Measurements from ENCODE around the gene MMP17.
A peak's percentile ranks its signal among the peaks of the same experiment; 100 is the strongest.

The MMP17 gene

DNA sequence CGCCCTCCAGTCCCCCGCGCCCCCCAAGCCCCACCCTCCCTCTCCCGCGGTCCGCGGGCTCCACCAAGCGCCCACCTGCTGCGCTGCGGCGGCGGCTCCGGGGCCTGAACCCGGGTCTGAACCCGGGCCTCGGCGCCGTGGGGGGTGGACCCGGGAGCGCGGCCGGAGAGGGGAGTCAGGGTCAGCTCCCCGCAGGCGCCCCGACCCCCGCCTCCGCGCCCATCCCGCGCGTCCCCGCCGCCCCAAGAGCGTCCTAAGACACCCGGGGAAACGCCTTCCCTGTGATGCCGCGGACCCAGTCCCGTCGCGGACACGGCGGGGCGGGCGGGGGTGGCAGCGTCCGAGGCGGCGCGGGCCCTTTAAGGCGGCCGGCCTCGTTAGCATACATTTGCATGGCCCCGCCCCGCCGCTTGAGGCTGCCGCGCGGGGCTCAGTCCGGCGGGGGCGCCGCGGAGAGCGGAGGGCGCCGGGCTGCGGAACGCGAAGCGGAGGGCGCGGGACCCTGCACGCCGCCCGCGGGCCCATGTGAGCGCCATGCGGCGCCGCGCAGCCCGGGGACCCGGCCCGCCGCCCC is at the start of gene MMP17:
Gene MMP17, plus strand, starts transcription at position 433 of the 574 bp plus-strand sequence. Its CDS starts 102 bp downstream, at position 535.
- peak; percentile 26 to 41 for DNase-seq

DNA sequence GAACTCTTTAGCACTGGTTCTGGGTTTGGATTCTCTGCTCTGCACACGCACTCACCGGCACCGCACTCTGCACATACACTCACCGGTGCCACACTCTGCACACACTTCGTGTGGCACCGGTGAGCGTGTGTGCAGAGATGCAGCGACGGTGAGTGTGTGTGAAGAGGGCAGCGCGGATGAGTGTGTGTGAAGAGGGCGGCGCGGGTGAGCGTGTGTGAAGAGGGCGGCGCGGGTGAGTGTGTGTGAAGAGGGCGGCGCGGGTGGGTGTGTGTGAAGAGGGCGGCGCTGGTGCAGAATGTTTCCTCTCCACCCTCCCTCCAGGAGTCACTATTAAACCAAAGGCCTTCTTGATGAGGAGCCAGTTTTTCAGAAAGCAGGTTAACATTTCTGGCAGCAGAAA is 49.2 kb upstream of the MMP17 start:
- DNase-seq = no peak

DNA sequence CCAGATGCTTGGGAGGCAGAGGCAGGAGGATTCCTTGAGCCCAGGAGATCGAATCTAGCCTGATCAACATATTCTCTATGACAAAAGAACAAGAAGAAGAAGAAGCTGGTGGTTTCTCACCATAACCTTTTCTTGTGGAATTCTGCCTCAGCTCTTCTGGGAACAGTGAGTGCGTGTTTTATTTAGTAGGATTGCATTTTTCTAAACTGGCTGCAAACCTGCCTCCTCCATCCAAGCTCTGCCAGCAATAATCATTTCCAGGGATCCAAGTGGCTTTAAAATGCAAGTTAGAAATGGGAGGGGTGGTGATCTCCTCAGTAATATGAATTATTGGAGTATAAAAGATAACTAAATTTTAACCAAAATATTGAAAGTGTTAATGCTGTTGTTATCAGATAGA is 46.1 kb upstream of the MMP17 start:
- no peak for DNase-seq

DNA sequence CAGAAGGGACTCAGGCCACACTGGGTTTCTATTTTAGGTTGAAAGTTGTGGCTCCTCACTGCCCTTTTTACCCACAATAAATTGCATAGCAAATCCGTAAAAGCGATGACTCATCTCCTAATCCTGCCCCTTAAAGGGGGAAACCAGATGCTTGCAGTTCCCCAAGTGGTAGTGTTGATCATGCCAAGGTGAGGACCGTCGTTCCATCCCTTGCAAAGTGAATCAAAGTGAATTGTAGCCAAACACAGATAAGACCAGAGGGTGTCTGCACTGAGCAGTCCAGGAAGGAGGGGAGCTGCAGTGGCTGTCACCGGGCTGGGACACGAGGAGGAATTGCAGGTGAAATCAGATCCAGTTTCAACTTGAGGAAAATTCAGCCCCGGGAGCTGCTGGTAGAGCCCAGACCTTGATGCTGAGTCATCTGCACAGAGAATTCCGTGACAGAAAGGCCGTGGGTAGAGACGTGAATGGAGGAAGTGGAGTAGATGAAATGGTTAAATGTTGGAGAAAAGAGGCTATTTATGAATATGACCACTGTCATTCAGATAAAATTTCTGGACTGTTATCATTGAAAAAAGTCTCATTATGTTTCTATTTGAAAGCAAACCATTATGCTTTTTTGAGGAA is 44.2 kb upstream of the MMP17 start:
- no peak for DNase-seq

DNA sequence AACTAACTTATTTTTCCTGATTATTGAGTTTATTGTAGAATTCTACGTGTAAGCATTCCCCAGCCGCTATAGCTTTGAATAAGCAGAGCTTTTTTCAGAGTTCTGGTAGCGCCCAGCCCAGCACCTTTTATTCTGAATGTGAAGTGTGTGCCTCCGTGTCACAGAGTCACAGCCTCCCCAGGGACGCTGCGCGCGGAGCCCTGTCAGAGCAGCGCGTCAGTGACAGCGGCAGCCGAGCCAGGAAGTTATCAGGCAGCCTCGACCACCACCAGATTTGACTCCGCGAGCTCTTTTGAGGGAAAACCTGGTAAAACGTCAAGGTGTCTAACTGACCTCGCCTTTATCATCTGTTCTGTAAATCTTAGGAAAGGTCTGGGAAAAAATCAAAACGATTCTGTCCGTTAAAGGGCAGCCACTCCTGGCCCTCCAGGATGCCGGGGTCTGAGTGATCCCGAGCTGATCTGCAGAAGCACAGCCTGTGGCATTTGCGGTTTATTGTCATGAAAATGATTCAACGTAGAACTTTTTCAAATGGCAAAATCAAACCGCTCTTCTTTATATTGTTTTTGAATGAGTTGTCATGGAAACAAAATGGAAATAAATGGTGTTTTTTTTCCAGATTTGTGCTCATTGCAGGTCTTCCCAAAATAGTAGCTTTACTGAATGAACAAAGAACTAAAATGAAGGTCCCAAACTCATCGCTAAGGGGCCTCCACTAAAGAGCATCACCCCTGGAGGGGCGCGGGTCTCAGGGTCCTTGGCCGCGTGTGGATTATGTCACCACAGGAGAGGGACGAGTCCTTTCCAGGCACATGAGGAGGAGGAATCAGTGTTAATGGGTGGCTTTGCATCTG is 43.1 kb upstream of the MMP17 start:
- DNase-seq = no peak

DNA sequence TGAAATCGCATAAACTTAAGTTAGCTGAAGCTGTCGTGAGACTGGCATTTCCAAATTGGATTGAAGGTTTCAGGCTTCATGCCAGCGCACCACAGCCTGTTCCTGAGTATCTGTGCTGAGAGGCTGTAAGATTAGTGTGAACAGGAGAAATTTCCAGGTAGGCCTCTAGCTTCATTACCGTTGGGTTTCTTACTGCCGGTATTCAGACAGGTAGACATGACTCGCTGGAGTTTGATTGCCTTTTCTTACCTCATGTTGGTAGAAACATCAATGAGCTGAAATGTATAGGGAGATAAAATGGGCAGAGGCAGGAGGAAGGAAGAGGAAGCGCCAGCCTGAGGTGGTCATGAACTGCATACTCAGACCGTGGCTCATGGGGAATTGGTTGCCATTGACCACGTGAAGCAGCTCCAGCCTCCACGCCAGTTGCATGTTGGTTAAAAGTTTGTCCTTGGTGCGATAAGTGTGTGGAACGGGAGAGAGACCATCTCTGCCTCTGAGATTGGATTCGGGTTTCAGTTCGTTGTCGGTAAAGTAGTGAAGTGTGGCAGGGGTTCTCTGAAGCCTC is 42.3 kb upstream of the MMP17 start:
- no peak for DNase-seq

DNA sequence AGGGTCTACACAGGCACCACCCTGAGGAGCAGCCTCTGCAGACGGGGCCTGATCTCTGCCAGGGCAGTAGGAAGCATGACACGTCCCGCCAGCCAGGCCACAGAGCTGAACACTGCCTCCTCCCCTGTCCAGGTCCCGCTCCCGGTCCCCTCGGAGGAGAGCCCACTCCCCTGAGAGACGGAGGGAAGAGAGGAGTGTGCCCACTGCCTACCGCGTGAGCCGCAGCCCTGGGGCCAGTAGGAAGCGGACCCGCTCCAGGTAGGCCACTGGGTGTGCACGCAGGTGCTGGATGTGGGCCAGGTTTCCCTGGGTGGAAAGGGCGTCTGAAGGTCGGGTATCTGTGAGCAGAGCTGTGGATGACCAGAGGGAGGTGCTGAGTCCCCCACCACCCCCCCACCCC is 41.9 kb upstream of the MMP17 start:
- DNase-seq = no peak

DNA sequence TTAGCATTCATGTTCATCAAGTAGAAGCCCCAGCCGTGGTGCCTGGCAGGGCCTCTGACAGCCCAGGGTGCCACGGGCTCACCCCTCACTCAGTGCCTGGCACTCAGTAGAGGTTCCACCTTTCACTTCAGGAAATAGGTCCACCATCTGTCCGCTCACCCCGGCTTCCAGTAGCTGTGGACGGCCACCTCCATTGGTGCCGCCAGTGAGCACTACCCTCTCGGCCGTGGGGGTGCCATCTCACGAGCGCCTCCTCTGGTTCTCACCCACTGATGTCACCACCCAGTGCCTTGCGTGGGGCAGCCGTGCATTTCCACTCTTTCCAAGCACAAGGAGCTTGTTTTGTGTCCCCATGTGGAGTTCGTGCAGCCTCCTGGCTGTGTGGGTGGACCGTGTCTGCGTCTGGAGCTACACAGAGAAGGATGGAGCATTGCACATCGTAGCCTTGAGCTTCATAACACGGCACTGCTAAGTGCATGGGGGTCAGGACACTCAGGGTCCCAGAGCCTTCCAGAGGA is 41.0 kb upstream of the MMP17 start:
- DNase-seq = no peak

DNA sequence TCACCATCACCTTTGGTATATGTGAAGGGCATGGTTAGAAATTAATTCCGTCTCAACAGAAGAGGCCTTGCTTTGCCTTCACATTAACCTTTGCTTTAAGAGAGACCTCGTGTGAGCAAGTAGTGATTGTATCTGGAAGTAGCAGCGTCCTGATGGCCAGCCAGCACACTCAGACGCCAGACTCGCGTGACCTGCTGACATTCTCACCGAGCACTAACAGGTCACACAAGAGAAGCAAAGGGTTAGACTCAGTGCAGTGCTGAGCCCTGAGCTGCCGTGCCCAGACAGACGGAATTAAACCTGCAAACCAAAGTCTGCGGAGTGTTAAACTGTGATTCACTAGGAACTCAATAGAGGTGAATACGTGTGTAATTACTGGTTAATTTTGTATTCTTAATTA is 40.1 kb upstream of the MMP17 start:
- DNase-seq = no peak

DNA sequence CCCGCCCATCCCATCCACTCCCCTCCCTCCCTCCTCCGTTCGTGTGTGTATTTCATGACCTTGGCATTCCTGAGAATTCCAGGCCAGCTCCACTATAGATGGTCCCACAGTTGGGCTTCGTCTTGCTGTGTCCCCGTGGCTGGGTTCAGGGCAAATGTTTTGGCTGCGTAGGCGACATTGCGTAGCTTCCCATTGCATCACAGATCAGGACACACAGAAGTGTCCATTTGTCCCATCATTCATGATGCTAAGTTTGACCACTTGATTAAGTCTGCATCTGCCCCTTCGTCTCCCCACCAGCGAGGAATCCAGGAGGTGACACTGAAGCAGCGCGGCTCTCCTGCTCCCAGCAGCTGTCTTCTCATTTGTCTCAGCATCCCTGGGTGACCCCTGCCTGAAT is 38.6 kb upstream of the MMP17 start:
- DNase-seq = no peak

DNA sequence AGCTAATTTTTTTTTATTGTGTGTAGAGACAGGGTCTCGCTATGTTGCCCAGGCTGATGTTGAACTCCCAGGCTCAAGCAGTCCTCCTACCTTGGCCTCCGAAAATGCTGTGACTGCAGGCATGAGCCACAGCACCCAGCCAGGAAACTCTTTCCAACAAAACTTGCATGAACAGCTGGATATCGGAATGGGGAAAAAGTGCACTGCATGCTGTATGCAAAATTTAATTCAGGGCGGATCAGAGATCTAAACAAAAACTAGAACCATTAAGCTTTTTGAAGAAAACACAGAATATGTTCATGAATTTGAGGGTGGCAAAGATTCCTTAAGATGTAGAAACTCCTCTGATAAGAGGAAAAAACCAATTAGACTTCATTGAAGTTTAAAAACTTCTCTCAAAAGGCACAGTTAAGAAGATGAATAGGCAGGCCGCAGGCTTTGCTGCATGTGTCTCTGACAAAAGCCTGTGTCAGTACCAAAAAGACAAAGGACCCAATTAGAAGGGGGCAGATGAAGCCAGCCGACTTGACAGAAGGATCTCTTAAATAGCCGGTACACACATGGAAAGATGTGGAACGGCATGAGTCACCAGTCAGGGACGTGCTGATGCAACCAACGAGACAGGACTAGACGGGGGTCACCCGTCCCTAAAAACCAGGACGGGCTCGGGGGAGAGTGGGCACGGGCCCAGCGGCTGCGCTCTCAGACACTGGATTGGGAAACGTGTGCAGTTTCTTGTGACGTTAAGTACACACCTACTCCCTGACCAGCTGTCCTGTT is 34.8 kb upstream of the MMP17 start:
- no peak for DNase-seq

DNA sequence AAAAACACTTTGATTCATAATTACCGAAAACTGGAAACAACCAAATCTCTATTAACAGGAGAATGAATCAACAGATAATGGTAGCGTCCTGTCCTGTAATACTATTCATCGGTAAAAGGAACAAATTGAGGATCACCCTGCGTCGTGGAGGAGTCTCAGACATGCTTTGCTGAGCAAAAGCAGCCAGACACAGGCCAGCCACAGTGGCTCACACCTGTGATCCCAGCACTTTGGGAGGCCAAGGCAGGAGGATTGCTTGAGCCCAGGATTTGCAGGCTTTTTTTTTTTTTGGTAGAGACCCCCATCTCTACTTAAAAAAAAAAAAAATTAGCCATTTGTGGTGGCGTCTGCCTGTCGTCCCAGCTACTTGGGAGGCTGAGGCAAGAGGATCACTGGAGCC is 34.1 kb upstream of the MMP17 start:
- no peak for DNase-seq

DNA sequence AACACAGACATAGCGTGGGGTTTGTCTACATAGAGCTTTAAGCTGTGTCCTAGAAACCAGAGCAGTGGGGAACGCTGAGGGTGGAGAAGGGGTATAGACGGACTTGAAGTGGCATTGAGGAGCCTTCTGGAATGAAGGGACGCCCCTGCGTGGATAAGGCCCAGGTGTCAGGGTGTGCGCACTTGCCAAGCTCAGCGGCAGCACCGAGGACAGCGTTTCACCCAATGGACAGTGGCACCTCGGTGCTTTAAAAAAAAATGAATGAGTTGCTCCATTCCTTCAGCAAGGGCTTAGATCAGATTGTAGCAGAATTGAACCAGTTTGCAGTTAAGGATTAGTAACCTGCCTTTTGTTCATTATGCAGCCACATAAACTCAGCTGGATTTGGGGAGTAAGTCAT is 33.6 kb upstream of the MMP17 start:
- DNase-seq = no peak

DNA sequence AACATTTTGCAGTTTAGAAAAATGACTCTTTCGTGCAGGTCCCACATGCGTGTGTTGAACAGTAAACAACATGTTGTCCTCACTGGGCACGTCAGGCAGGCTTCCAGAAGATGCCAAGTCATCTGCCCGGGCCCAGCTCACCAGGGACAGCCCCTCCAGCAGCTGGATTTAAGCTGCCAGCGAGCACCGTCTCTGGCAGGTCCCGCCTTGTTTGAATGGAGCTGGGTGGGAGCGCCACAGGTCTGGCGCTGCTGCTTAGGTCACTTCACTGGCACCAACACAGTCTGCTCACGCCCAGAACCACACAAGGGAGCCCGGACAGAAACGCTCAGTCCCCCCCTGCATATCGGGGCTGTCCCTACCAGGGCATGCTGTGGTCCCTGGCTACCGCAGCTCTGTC is 33.1 kb upstream of the MMP17 start:
- no peak for DNase-seq

DNA sequence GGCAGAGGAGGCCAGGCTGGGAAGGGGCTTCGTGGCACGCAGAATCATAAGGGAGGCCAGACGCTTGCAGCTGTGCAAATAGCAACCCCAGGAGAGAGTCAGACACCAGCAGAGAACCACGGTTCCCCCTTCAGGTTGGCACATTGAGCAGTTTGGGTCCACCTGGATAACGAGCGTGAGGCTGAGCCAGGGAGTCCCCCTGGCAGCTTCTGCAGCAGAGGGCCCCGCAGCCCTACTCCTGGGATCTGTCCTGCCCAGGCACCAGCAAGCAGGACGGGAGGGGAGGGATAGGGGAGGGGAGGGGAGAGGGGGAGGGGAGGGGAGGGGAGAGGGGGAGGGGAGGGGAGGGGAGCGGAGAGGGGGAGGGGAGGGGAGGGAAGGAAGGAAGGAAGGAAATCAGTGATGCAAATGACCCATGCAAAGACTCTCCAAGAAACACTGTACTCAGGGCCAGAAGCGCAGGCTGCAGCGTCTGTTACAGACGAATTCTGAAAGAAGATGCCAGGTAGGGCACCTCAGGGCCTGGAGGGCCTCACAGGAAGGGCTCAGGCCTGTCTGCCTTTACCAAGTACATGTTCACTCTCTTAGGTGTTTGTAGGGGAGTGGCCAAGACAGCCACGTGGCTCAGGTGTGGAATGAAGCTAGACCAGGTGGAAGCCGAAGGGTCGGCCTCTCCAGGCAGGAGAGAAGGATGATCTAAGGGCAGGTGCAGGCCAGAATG is 32.3 kb upstream of the MMP17 start:
- no peak for DNase-seq

DNA sequence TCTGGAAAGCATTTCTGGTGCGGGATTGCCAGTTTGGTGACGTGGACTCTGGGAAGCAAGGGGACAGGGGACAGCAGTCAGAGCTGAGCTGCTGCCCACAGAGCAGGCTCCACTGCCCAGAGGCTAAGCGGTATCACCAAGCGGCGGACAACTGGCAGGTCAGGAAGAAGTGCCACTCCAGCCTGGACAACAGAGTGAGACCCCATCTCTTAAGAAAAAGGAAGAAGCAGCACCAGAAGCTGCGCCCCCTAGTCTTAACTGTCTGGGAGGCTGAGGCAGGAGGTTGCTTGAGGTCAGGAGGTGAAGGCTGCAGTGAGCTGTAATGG is 31.8 kb upstream of the MMP17 start:
- no peak for DNase-seq

DNA sequence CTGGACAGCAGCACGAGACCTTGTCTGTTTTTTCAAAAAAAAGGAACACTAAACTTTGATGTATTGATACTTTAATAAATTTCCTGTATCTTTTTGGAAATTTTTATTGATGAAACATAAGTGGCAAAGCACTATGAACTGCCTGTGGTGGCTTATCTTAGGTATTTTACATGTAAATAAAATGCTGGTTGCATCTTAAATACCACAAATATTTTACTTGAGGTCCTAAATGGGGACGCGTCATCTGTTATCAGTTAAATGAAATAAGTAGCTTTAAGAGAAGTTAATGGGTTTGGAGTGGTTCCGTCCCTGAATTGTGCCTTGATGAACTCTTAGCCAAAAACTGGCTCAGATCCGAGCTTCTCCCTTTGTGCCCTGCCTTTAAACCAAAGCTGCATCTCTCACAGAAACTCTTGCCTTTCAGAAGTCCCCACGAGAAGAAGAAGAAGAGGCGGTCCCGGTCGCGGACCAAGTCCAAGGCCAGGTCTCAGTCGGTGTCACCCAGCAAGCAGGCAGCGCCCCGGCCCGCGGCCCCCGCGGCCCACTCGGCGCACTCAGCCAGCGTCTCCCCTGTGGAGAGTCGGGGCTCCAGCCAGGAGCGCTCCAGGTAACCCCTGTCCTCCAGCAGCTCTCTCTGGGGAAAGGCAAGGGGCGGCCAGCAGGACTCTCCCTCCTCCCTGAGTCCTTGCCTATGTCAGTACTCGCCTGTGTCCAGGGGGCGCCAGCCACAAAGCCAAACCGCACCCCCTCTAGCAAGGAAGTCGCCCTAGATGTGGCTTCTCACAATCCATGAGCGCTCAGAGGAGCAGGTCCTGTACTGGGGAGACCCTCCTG is 31.2 kb upstream of the MMP17 start:
- no peak for DNase-seq

DNA sequence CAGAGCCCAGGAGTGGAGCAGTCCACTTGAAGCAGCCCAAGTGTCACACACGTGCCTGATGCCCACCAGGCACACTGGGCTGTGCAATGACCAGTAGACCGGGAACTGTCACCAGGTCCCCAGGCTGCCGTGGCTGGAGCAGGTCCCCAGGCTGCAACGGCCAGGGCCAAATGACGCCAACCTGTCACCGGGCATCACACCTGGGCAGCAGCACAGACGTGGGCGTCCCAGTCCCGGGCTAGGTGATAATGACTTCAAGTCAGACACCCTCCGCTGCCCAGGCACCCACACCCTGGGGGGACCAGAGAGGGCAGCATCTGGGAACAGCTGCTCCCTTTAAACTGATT is 30.6 kb upstream of the MMP17 start:
- no peak for DNase-seq

DNA sequence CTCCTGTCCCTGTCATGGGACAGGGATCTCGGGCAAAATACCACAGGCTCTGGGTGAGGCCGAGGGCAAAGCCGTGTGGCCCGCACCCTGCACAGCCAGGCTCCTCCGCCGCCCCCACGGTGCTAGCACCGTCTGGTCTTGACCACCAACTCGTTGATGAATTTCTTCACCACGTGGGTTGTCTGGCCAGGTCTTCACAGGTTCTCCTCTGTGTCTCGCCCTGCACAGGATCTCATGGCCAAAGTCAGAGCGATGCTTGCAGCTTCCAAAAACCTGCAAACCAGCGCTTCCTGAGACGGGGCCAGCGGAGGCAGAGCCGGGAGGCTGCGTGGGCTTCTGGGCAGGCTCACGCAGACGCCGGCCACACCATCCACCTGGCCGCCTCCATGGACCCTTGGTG is 29.0 kb upstream of the MMP17 start:
- DNase-seq = no peak

DNA sequence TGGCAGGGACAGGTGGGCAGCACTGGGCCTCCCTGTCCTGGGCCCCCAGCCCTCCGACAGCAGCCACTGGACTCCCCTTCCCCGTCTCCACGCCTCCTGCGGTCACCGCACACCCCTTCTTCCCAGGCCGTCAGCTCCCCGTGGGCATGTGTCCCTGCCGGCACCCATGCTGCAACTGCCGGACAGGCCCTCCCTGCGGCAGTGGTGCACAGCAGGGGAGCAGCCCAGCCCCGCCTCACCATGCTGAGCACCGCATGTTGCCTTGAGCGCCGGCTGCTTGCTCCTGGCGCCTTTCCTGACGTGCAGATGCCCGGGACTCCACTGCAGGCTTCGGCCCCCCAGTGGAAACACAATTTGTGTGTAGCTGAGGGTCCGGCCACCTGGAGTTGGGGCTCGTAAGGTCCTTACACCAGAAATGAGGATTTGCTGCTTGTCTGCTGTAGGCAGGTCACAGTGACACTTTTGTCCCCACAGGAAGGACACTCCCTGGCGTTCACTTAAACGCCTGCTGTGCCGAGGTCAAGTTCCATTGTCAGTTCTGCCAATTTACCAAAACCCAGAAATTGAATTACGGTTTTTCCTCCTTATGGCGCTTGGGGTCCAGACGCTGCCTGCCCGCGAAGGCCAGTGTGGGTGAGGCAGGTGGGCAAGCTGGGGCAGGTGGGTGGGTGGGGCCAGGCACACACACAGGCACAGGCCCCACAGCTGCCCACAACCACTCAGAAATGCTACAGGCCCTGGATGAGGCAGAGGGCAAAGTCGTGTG is 28.2 kb upstream of the MMP17 start:
- DNase-seq = no peak
